Endothelial cell (in vitro differentiated cells): ENCODE data around the gene PATZ1. TPM values are rescaled to one million over a fixed set of nuclear protein-coding genes. Genes with fewer than 3 reads are reported as not detected.

ENCODE experiments used
- DNase-seq: peaks from one replicate; pipeline ENCODE4 v3.0.0; 2021; ENCODE audit warnings: low spot score
- H3K27ac Mint-ChIP-seq: one replicate; pipeline ENCODE4 v1.8.0; 2021; ENCODE audit warnings: mixed read lengths, inconsistent platforms; ENCODE audit not compliant: unreplicated experiment
- H3K27me3 Mint-ChIP-seq: one replicate; pipeline ENCODE4 v1.8.0; 2021; ENCODE audit warnings: mild to moderate bottlenecking, moderate library complexity, mixed read lengths, inconsistent platforms; ENCODE audit not compliant: unreplicated experiment
- H3K36me3 Mint-ChIP-seq: one replicate; pipeline ENCODE4 v1.8.0; 2021; ENCODE audit warnings: mild to moderate bottlenecking, low read depth, mixed read lengths, inconsistent platforms; ENCODE audit not compliant: unreplicated experiment
- H3K4me1 Mint-ChIP-seq: one replicate; pipeline ENCODE4 v1.8.0; 2021; ENCODE audit warnings: mild to moderate bottlenecking, mixed read lengths, inconsistent platforms; ENCODE audit not compliant: unreplicated experiment
- H3K4me3 Mint-ChIP-seq: one replicate; pipeline ENCODE4 v1.8.0; 2021; ENCODE audit warnings: mild to moderate bottlenecking, mixed read lengths, inconsistent platforms; ENCODE audit not compliant: unreplicated experiment
- H3K9me3 Mint-ChIP-seq: one replicate; pipeline ENCODE4 v1.8.0; 2021; ENCODE audit warnings: mixed read lengths, inconsistent platforms; ENCODE audit not compliant: unreplicated experiment
- total RNA-seq: library from RNA; stranded (reverse); fragmentation: NEBNext Ultra II Directional; extraction: Animal tissue kit (Norgen Biotek cat#: 25700); gene quantifications from one replicate; pipeline ENCODE4 v1.2.1, GENCODE V29; 2021; ENCODE audit not compliant: unreplicated experiment
- TF ChIP-seq, protein P1 (sequence below): fragments of 200-600 bp; sonication (generic); IDR thresholded peaks from one replicate; pipeline ENCODE4 v1.5.0; 2021; ENCODE audit warnings: antibody characterized with exemption; ENCODE audit not compliant: unreplicated experiment

The PATZ1 gene
- total RNA-seq, 1 donor from 2014 or later = 54.0 TPM

DNA sequence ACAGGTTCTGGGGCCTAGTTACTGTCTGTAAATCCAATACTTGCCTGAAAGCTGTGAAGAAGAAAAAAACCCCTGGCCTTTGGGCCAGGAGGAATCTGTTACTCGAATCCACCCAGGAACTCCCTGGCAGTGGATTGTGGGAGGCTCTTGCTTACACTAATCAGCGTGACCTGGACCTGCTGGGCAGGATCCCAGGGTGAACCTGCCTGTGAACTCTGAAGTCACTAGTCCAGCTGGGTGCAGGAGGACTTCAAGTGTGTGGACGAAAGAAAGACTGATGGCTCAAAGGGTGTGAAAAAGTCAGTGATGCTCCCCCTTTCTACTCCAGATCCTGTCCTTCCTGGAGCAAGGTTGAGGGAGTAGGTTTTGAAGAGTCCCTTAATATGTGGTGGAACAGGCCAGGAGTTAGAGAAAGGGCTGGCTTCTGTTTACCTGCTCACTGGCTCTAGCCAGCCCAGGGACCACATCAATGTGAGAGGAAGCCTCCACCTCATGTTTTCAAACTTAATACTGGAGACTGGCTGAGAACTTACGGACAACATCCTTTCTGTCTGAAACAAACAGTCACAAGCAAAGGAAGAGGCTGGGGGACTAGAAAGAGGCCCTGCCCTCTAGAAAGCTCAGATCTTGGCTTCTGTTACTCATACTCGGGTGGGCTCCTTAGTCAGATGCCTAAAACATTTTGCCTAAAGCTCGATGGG is 67.4 kb downstream of the PATZ1 start:
- TF ChIP-seq, protein P1, sequence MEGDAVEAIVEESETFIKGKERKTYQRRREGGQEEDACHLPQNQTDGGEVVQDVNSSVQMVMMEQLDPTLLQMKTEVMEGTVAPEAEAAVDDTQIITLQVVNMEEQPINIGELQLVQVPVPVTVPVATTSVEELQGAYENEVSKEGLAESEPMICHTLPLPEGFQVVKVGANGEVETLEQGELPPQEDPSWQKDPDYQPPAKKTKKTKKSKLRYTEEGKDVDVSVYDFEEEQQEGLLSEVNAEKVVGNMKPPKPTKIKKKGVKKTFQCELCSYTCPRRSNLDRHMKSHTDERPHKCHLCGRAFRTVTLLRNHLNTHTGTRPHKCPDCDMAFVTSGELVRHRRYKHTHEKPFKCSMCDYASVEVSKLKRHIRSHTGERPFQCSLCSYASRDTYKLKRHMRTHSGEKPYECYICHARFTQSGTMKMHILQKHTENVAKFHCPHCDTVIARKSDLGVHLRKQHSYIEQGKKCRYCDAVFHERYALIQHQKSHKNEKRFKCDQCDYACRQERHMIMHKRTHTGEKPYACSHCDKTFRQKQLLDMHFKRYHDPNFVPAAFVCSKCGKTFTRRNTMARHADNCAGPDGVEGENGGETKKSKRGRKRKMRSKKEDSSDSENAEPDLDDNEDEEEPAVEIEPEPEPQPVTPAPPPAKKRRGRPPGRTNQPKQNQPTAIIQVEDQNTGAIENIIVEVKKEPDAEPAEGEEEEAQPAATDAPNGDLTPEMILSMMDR = no peak
- DNase-seq = no peak
- Mint-ChIP-seq H3K9me3 (no peaks in the 10 kb centered on the region), H3K4me1 (peaks cover 23% of the 10 kb centered on the region), H3K36me3 (peaks cover 62% of the 10 kb centered on the region), H3K27ac (peak overlapping the region; percentile 8), H3K4me3 (no peak overlapping the region), H3K27me3 (peaks cover 18% of the 10 kb centered on the region)

DNA sequence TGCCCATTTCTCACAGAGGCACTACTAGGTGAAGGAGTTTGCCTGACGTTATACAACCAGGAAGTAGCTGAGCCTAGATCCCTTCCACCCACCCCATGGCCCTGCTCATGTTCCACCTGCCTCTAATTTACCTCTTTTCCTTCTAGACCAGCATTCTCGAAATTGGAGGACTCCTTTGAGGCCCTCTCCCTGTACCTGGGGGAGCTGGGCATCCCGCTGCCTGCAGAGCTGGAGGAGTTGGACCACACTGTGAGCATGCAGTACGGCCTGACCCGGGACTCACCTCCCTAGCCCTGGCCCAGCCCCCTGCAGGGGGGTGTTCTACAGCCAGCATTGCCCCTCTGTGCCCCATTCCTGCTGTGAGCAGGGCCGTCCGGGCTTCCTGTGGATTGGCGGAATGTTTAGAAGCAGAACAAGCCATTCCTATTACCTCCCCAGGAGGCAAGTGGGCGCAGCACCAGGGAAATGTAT is 68.0 kb downstream of the PATZ1 start:
- peaks cover 18% of the 10 kb centered on the region for H3K27me3 Mint-ChIP-seq
- peaks cover 17% of the 10 kb centered on the region for H3K4me1 Mint-ChIP-seq
- H3K36me3 Mint-ChIP-seq = peaks cover 66% of the 10 kb centered on the region
- DNase-seq = no peak
- TF ChIP-seq, protein P1 = no peak
- no peaks in the 10 kb centered on the region for H3K9me3 Mint-ChIP-seq
- H3K4me3 Mint-ChIP-seq = no peak overlapping the region
- H3K27ac Mint-ChIP-seq = no peak overlapping the region

GRCh38 chr22:31277741-31278140 is 68.4 kb downstream of the PATZ1 start:
- TF ChIP-seq, protein P1 = no peak
- Mint-ChIP-seq H3K27me3 (peaks cover 18% of the 10 kb centered on the region), H3K9me3 (no peaks in the 10 kb centered on the region)

GRCh38 chr22:31276426-31277167 is 69.5 kb downstream of the PATZ1 start:
- Mint-ChIP-seq H3K4me3 (no peak overlapping the region), H3K9me3 (no peaks in the 10 kb centered on the region), H3K27me3 (peaks cover 15% of the 10 kb centered on the region), H3K4me1 (peaks cover 14% of the 10 kb centered on the region), H3K36me3 (peaks cover 67% of the 10 kb centered on the region), H3K27ac (no peak overlapping the region)
- DNase-seq = no peak
- TF ChIP-seq, protein P1 = no peak

More at GRCh38 chr22:31277741-31278140, 68.4 kb downstream of the PATZ1 start:
- no peak overlapping the region for H3K27ac Mint-ChIP-seq
- peaks cover 14% of the 10 kb centered on the region for H3K4me1 Mint-ChIP-seq
- H3K4me3 Mint-ChIP-seq = no peak overlapping the region
- no peak for DNase-seq
- peaks cover 65% of the 10 kb centered on the region for H3K36me3 Mint-ChIP-seq

Other genes with a start within 250 kb of the PATZ1 start
- gene SELENOM, start 238.8 kb downstream of the PATZ1 start, total RNA-seq = 35.4 TPM
- gene INPP5J, start 223.4 kb downstream of the PATZ1 start, total RNA-seq = 2.8 TPM
- gene PLA2G3, start 205.8 kb downstream of the PATZ1 start, total RNA-seq = 2.8 TPM
- 30.9 TPM for gene RNF185, start 186.2 kb downstream of the PATZ1 start, total RNA-seq
- 248 TPM for gene LIMK2, start 134.0 kb downstream of the PATZ1 start, total RNA-seq
- gene PIK3IP1, start 53.9 kb downstream of the PATZ1 start, total RNA-seq = 13.4 TPM
- 55.6 TPM for gene DRG1, start 53.3 kb upstream of the PATZ1 start, total RNA-seq
- 35.7 TPM for gene EIF4ENIF1, start 143.5 kb upstream of the PATZ1 start, total RNA-seq
- 24.8 TPM for gene SFI1, start 150.2 kb upstream of the PATZ1 start, total RNA-seq